ENCODE results near the gene NEDD1.
A peak's percentile ranks its signal among the peaks of the same experiment; 100 is the strongest.

NEDD1 gene, protein sequence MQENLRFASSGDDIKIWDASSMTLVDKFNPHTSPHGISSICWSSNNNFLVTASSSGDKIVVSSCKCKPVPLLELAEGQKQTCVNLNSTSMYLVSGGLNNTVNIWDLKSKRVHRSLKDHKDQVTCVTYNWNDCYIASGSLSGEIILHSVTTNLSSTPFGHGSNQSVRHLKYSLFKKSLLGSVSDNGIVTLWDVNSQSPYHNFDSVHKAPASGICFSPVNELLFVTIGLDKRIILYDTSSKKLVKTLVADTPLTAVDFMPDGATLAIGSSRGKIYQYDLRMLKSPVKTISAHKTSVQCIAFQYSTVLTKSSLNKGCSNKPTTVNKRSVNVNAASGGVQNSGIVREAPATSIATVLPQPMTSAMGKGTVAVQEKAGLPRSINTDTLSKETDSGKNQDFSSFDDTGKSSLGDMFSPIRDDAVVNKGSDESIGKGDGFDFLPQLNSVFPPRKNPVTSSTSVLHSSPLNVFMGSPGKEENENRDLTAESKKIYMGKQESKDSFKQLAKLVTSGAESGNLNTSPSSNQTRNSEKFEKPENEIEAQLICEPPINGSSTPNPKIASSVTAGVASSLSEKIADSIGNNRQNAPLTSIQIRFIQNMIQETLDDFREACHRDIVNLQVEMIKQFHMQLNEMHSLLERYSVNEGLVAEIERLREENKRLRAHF

GRCh38 chr12:96906849-96907670 lies at the start of gene NEDD1:
TSS of gene NEDD1 (plus strand) at chr12:96907257. CDS start at chr12:96909760, 2,503 bp downstream.
- Mint-ChIP-seq H3K27ac (peak within 1 kb of the TSS; percentile 96), H3K4me1 (peaks cover 51% of the 10 kb centered on the region), H3K9me3 (no peaks in the 10 kb centered on the region), H3K4me3 (peak within 1 kb of the TSS; percentile 97), H3K36me3 (no peaks in the 10 kb centered on the region), H3K27me3 (peaks cover 3% of the 10 kb centered on the region)

GRCh38 chr12:96858162-96858561 lies 48.9 kb upstream of the NEDD1 start:
- peaks cover 5% of the 10 kb centered on the region for H3K9me3 Mint-ChIP-seq
- H3K27ac Mint-ChIP-seq, result no peak overlapping the region
- H3K27me3 Mint-ChIP-seq, result peaks cover 13% of the 10 kb centered on the region
- H3K4me1 Mint-ChIP-seq, result no peaks in the 10 kb centered on the region
- no peaks in the 10 kb centered on the region for H3K36me3 Mint-ChIP-seq
- H3K4me3 Mint-ChIP-seq, result no peak overlapping the region

DNA sequence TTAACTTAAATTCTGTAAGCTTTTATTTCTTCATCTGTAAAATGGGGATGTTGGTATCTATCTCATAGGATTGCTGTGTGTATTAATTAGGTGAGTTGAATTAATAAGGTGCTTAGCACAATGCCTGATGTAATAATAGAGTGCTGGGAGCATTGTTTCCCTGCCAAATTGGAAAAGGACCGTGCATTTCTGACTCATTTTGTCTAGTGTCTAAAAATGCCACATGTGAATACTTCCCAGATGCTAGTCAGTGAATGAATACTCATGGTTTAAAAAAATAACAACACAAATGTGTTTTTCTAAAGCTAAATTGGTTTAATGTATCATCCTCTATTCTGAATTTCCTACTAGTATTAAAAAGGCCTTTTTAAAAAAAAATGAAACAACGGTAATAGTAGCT lies 45.4 kb upstream of the NEDD1 start:
- Mint-ChIP-seq H3K4me1 (no peaks in the 10 kb centered on the region), H3K27me3 (peaks cover 19% of the 10 kb centered on the region), H3K36me3 (no peaks in the 10 kb centered on the region), H3K4me3 (no peak overlapping the region), H3K27ac (no peak overlapping the region), H3K9me3 (peaks cover 5% of the 10 kb centered on the region)

DNA sequence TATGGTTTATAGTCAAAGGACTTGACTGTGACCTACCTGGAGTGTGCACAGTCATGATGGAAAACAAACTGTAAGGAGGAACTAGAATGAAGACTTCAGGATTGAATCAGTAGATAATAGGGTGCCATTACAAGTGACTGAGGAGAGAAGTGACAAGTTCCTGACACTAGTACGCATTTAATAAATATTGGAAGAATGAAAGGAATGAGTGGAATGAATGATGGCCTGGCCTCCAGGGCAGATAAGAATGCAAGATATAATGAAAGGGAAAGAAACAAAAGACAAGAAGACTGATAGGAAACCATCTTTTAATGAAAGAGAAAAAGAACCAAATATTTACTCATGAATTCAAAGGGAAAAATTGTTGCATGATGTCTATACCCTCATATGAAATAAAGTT lies 44.7 kb upstream of the NEDD1 start:
- no peak overlapping the region for H3K27ac Mint-ChIP-seq
- peaks cover 19% of the 10 kb centered on the region for H3K27me3 Mint-ChIP-seq
- H3K4me3 Mint-ChIP-seq, result no peak overlapping the region
- no peaks in the 10 kb centered on the region for H3K4me1 Mint-ChIP-seq
- no peaks in the 10 kb centered on the region for H3K36me3 Mint-ChIP-seq
- H3K9me3 Mint-ChIP-seq, result peaks cover 5% of the 10 kb centered on the region

DNA sequence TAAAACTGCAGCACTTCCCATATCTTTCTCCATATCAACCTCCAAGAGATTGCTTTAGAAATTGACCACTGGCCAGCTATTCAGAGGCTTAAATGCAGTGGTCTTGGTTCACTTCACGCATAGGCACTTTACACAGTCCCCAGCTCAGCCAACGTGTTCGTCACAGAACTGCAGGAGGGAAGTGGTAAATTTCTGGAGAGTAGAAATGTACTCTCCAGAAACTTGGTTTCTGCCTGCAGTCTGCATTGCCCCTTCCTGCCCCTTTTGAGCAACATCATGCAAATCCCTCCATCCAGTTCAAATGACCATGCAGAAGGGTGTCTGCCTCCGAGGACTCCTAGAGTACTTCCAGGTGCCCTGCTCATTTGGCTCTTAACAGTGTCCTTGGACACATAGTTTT lies 42.7 kb upstream of the NEDD1 start:
- peaks cover 13% of the 10 kb centered on the region for H3K27me3 Mint-ChIP-seq
- no peaks in the 10 kb centered on the region for H3K4me1 Mint-ChIP-seq
- no peak overlapping the region for H3K4me3 Mint-ChIP-seq
- no peaks in the 10 kb centered on the region for H3K36me3 Mint-ChIP-seq
- H3K27ac Mint-ChIP-seq, result no peak overlapping the region
- H3K9me3 Mint-ChIP-seq, result no peaks in the 10 kb centered on the region

GRCh38 chr12:96866801-96867590 lies 40.1 kb upstream of the NEDD1 start:
- Mint-ChIP-seq H3K4me1 (no peaks in the 10 kb centered on the region), H3K27me3 (peaks cover 11% of the 10 kb centered on the region), H3K4me3 (no peak overlapping the region), H3K36me3 (no peaks in the 10 kb centered on the region), H3K9me3 (no peaks in the 10 kb centered on the region), H3K27ac (no peak overlapping the region)

DNA sequence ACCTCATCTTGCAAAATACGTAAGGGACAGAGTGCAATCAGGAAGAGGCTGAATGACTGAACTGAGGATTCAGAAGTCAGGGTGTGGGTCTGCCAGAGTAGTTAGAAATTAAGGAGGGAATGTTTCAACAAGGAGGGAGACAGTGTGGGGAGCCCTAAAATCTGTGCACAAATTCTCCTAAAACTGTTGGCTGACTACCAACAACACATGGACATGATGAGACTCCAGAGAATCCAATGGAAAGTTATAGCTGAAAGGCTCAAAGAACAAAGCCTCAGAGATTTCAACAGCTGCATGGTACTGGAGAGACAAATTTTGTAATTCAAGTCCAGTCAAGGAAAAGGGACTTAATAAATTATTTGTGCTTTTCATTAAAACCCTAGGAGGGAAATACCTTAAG lies 36.1 kb upstream of the NEDD1 start:
- H3K9me3 Mint-ChIP-seq, result no peaks in the 10 kb centered on the region
- no peaks in the 10 kb centered on the region for H3K4me1 Mint-ChIP-seq
- no peak overlapping the region for H3K4me3 Mint-ChIP-seq
- H3K27ac Mint-ChIP-seq, result no peak overlapping the region
- H3K27me3 Mint-ChIP-seq, result peaks cover 5% of the 10 kb centered on the region
- no peaks in the 10 kb centered on the region for H3K36me3 Mint-ChIP-seq

GRCh38 chr12:96872961-96873360 lies 34.1 kb upstream of the NEDD1 start:
- no peaks in the 10 kb centered on the region for H3K4me1 Mint-ChIP-seq
- no peak overlapping the region for H3K27ac Mint-ChIP-seq
- H3K4me3 Mint-ChIP-seq, result no peak overlapping the region
- no peaks in the 10 kb centered on the region for H3K9me3 Mint-ChIP-seq
- peaks cover 5% of the 10 kb centered on the region for H3K27me3 Mint-ChIP-seq
- H3K36me3 Mint-ChIP-seq, result no peaks in the 10 kb centered on the region

- Mint-ChIP-seq H3K4me3 (no peak overlapping the region), H3K4me1 (no peaks in the 10 kb centered on the region), H3K27ac (no peak overlapping the region), H3K27me3 (peaks cover 3% of the 10 kb centered on the region), H3K36me3 (no peaks in the 10 kb centered on the region), H3K9me3 (no peaks in the 10 kb centered on the region)
These were observed 32.8 kb upstream of the NEDD1 start for GRCh38 chr12:96874211-96874610.

DNA sequence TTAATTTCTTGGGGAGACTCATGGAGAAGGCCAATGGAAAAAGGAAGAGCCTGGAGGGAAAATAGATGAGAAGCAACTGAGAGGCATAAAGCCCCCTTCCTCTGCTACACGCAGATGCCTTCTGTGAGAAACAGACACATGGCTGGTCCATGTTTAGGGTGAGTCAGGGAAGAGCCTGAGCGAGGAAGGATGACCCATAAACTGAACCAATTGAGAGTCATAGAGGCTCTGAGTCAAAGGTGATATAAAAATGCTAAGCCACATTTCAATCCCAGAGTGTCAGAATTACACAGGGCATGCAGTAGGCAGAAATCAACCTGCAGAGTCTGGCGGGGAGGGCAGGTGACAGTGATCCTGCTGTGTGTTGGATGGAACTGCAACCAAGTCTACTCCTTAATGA lies 30.1 kb upstream of the NEDD1 start:
- Mint-ChIP-seq H3K36me3 (no peaks in the 10 kb centered on the region), H3K9me3 (no peaks in the 10 kb centered on the region), H3K27me3 (peaks cover 3% of the 10 kb centered on the region), H3K27ac (no peak overlapping the region), H3K4me3 (no peak overlapping the region), H3K4me1 (no peaks in the 10 kb centered on the region)

DNA sequence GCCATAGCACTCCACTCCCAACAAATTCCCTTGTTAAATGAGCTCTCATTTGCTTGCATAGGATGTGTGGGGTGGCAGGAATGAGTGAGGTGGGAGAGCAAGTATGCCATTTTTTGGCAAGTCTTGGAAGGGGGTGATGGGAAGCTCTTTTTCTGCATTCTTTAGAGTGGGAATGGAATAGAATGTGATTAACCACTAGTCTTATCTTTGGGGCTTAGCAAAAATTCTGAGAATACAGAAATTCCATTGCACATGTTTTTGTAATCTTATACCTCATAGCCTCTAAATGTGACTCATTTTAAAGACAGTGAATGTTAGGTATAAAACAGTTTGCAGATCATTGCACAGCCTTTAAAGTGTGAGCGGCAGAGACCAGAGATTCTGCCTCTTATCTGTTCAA lies 28.4 kb upstream of the NEDD1 start:
- H3K4me3 Mint-ChIP-seq, result no peak overlapping the region
- no peaks in the 10 kb centered on the region for H3K4me1 Mint-ChIP-seq
- H3K27ac Mint-ChIP-seq, result no peak overlapping the region
- no peaks in the 10 kb centered on the region for H3K9me3 Mint-ChIP-seq
- H3K36me3 Mint-ChIP-seq, result no peaks in the 10 kb centered on the region
- H3K27me3 Mint-ChIP-seq, result peaks cover 3% of the 10 kb centered on the region

DNA sequence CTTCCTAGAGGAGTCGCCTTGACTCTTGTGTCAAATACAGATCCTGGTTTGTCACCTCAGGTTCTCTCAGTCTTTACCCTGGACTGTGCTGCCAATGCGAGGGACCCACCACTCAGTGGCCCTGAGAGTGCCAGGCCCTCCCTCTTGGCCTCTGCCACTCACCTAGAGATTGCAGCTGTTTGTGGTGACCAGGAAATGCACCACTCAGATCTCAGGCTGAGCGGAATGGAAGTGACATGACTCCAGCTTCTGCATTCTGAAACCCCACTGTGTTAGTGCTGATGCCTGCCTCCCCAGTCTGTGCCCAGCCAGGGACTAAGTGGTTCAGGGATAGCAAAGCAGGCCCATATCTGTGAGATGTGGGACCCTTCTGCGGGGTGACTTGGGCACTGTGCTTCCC lies 27.8 kb upstream of the NEDD1 start:
- Mint-ChIP-seq H3K4me1 (no peaks in the 10 kb centered on the region), H3K4me3 (no peak overlapping the region), H3K27me3 (no peaks in the 10 kb centered on the region), H3K9me3 (no peaks in the 10 kb centered on the region), H3K27ac (no peak overlapping the region), H3K36me3 (no peaks in the 10 kb centered on the region)

DNA sequence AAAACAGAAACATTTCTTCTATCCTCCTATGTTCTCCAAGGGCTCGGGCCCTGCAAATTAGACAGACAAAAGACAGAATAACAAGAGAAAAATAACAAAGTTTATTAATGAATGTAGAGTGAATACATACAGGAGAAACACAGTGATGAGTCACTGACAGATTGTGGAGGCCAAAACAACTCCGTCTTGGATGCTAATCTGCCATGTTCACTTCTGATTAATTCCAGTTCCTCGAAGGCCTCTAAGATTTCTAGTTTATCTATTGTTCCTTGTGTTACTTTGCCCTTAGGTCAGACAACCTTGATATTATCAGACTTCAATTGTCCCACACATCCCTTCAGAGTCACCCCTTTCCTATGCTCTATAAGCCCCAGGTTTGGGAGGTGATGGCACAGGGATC lies 26.8 kb upstream of the NEDD1 start:
- H3K4me3 Mint-ChIP-seq, result no peak overlapping the region
- no peaks in the 10 kb centered on the region for H3K27me3 Mint-ChIP-seq
- H3K36me3 Mint-ChIP-seq, result no peaks in the 10 kb centered on the region
- H3K4me1 Mint-ChIP-seq, result no peaks in the 10 kb centered on the region
- no peaks in the 10 kb centered on the region for H3K9me3 Mint-ChIP-seq
- no peak overlapping the region for H3K27ac Mint-ChIP-seq

DNA sequence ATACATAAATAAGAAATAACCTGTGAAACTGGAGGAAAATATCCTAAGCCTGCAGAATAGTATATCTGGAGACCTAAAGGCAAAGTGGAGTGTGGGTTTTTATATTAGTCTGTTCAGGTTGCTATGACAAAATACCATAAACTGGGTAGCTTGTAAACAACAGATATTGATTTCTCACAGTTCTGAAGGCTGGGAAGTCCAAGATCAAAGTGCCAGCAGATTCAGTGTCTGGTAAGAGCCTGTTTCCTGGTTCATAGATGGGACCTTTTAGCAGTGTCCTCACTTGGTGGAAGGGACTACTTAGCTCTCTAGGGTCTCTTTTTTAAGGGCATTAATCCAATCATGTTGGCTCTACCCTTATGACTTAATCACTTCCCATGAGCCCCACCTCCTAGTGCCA lies 25.4 kb upstream of the NEDD1 start:
- no peak overlapping the region for H3K4me3 Mint-ChIP-seq

DNA sequence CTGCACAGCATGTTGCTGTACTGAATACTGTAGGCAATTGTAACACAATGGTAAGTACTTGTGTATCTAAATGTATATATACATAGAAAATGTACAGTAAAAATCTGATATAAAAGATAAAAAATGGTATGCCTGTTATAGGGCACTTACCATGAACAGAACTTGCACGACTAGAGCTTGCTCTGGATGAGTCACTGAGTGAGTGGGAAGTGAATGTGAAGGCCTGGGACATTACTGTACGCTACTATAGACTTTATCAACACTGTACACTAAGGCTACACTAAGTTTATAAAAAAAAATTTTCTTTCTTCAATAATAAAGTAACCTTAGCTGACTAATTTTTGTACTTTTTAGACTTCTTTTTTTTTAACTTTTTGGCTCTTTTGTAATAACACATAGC lies 24.2 kb upstream of the NEDD1 start:
- H3K4me3 Mint-ChIP-seq, result no peak overlapping the region
- no peaks in the 10 kb centered on the region for H3K27me3 Mint-ChIP-seq
- no peaks in the 10 kb centered on the region for H3K36me3 Mint-ChIP-seq
- H3K27ac Mint-ChIP-seq, result no peak overlapping the region
- H3K4me1 Mint-ChIP-seq, result no peaks in the 10 kb centered on the region
- H3K9me3 Mint-ChIP-seq, result no peaks in the 10 kb centered on the region

More for the DNA sequence above, 25.4 kb upstream of the NEDD1 start:
- Mint-ChIP-seq H3K4me1 (no peaks in the 10 kb centered on the region), H3K27ac (no peak overlapping the region), H3K9me3 (no peaks in the 10 kb centered on the region), H3K36me3 (no peaks in the 10 kb centered on the region), H3K27me3 (no peaks in the 10 kb centered on the region)
